Stimulated activated CD8-positive, alpha-beta memory T cell treated with anti-CD3 and anti-CD28 coated beads, Interleukin-2, amount 100 ng/mL, for 1 hour (primary cell): ENCODE results near the gene SH3BGRL2.

Experiments
- DNase-seq, 2 donors: peaks; one replicate each; pipeline ENCODE4 v3.0.0-alpha.2; 2020; ENCODE audit warnings: low read depth in 2 of 2

SH3BGRL2 gene

GRCh38 chr6:79697430-79697829 lies 66.3 kb downstream of the SH3BGRL2 start:
- no peak for DNase-seq

- no peak for DNase-seq
These were observed 68.5 kb downstream of the SH3BGRL2 start for GRCh38 chr6:79699606-79700005.

- no peak for DNase-seq
These were observed 71.6 kb downstream of the SH3BGRL2 start for GRCh38 chr6:79702691-79703090.

- DNase-seq, result no peak
These were observed 73.1 kb downstream of the SH3BGRL2 start for GRCh38 chr6:79704200-79704599.

GRCh38 chr6:79705456-79705995 lies 74.4 kb downstream of the SH3BGRL2 start:
- no peak for DNase-seq

- no peak for DNase-seq
These were observed 75.4 kb downstream of the SH3BGRL2 start for GRCh38 chr6:79706527-79706926.

GRCh38 chr6:79707621-79708020 lies 76.5 kb downstream of the SH3BGRL2 start:
- no peak for DNase-seq

GRCh38 chr6:79708095-79708791 lies 77.1 kb downstream of the SH3BGRL2 start:
- DNase-seq, result no peak

GRCh38 chr6:79710127-79710526 lies 79.0 kb downstream of the SH3BGRL2 start:
- no peak for DNase-seq

- DNase-seq, result no peak
These were observed 80.0 kb downstream of the SH3BGRL2 start for GRCh38 chr6:79711167-79711566.

GRCh38 chr6:79712144-79712543 lies 81.0 kb downstream of the SH3BGRL2 start:
- no peak for DNase-seq

- DNase-seq, result no peak
These were observed 81.5 kb downstream of the SH3BGRL2 start for GRCh38 chr6:79712616-79713135.

- DNase-seq, result peak; percentile 17
These were observed 82.7 kb downstream of the SH3BGRL2 start for GRCh38 chr6:79713701-79714322.

GRCh38 chr6:79717989-79718388 lies 86.9 kb downstream of the SH3BGRL2 start:
- no peak for DNase-seq

- no peak for DNase-seq
These were observed 87.5 kb downstream of the SH3BGRL2 start for GRCh38 chr6:79718509-79719247.

- DNase-seq, result no peak
These were observed 88.3 kb downstream of the SH3BGRL2 start for GRCh38 chr6:79719248-79719960.

GRCh38 chr6:79724816-79725215 lies 93.7 kb downstream of the SH3BGRL2 start:
- DNase-seq, result no peak

- no peak for DNase-seq
These were observed 100.3 kb downstream of the SH3BGRL2 start for GRCh38 chr6:79731471-79731870.

- DNase-seq, result no peak
These were observed 102.3 kb downstream of the SH3BGRL2 start for GRCh38 chr6:79733388-79733787.

GRCh38 chr6:79734374-79734773 lies 103.2 kb downstream of the SH3BGRL2 start:
- no peak for DNase-seq

- DNase-seq, result no peak
These were observed 104.1 kb downstream of the SH3BGRL2 start for GRCh38 chr6:79735183-79735582.

GRCh38 chr6:79737172-79737571 lies 106.0 kb downstream of the SH3BGRL2 start:
- no peak for DNase-seq
